Gastrocnemius medialis (tissue), 4 donors: ENCODE measurements around the gene HDGF.

Experiments
- CTCF ChIP-seq, 5 experiments: fragments of 450-650 bp in 3 of 5; fragments of 200-600 bp in 2 of 5; sonication (generic) in 2 of 5; IDR thresholded peaks in 4 of 5; conservative IDR thresholded peaks in 1 of 5; 1 replicate in 4 of 5; 2 replicates in 1 of 5; pipeline ENCODE4 v1.5.1; 2016 to 2019; ENCODE audit warnings: antibody characterized with exemption in 5 of 5, mild to moderate bottlenecking in 3 of 5, moderate library complexity in 3 of 5
- POLR2A ChIP-seq, 2 donors: fragments of 450-650 bp; IDR thresholded peaks; one replicate each; pipeline ENCODE4 v1.6.1; 2017; ENCODE audit warnings: antibody characterized with exemption in 2 of 2, mild to moderate bottlenecking in 2 of 2, moderate library complexity in 2 of 2

GRCh38 chr1:156740741-156741480 is 10.6 kb downstream of the HDGF start, which contains the start of gene MRPL24:
- peak in 1 of 5 experiments; percentile 8 for TF ChIP-seq CTCF (IDR thresholded peaks at IDR 0.05 in 4 of 5, conservative IDR thresholded peaks at IDR 0.05 in 1 of 5)
- TF ChIP-seq POLR2A (IDR thresholded peaks at IDR 0.05) = peak; percentile 14 to 36
